Stimulated activated CD4-positive, alpha-beta T cell treated with anti-CD3 and anti-CD28 coated beads, Interleukin-4, amount 100 ng/mL, for 1 hour (primary cell): ENCODE results near the gene NEK11.
A peak's percentile ranks its signal among the peaks of the same experiment; 100 is the strongest.
"Not testable (repeated sequence)": the region's sequence is repeated elsewhere in the genome, so short reads cannot be mapped to it uniquely, and the experiment has no call there.

Experiments used
- DNase-seq: peaks from one replicate; pipeline ENCODE4 v3.0.0-alpha.2; 2020

NEK11 gene

GRCh38 chr3:131370935-131371687, 344.4 kb downstream of the NEK11 start:
- DNase-seq = no peak

- no peak for DNase-seq
These were observed 345.0 kb downstream of the NEK11 start for GRCh38 chr3:131371688-131372066.

GRCh38 chr3:131374741-131375140, 348.1 kb downstream of the NEK11 start:
- DNase-seq = no peak

GRCh38 chr3:131380821-131381444, 354.3 kb downstream of the NEK11 start:
- DNase-seq = not testable (repeated sequence)

GRCh38 chr3:131381445-131382291, 355.0 kb downstream of the NEK11 start, which contains the start of gene NUDT16:
Gene NUDT16, plus strand, starts transcription at chr3:131381774. Its CDS starts 31 bp downstream, at chr3:131381805.
- peak; percentile 96 for DNase-seq

- no peak for DNase-seq
These were observed 359.9 kb downstream of the NEK11 start for GRCh38 chr3:131386429-131387165.

- no peak for DNase-seq
These were observed 361.3 kb downstream of the NEK11 start for GRCh38 chr3:131387796-131388489.

GRCh38 chr3:131388490-131388799, 361.8 kb downstream of the NEK11 start:
- DNase-seq = no peak

GRCh38 chr3:131390331-131390730, 363.7 kb downstream of the NEK11 start:
- DNase-seq = no peak

GRCh38 chr3:131393051-131393450, 366.4 kb downstream of the NEK11 start:
- no peak for DNase-seq

- no peak for DNase-seq
These were observed 367.2 kb downstream of the NEK11 start for GRCh38 chr3:131393868-131394267.

- no peak for DNase-seq
These were observed 367.7 kb downstream of the NEK11 start for GRCh38 chr3:131394400-131394799.

GRCh38 chr3:131396170-131396569, 369.5 kb downstream of the NEK11 start:
- no peak for DNase-seq

- no peak for DNase-seq
These were observed 371.2 kb downstream of the NEK11 start for GRCh38 chr3:131397889-131398288.
